SK-N-SH treated with all-trans-retinoic acid at 6 μM for 48 hours (cell line): Measurements from ENCODE around the gene SEMA6D.

Source experiments
- ATAC-seq: fragments of 200-7000 bp; cut with Tn5 transposase; 3 replicates; pipeline ENCODE4 v1.9.1; 2020; ENCODE audit warnings: mild to moderate bottlenecking, moderate library complexity
- ARNTL ChIP-seq: fragments of 450-650 bp; formaldehyde crosslinking; IDR thresholded peaks from 2 replicates; pipeline ENCODE4 v1.5.0; 2020; ENCODE audit warnings: low read depth, mild to moderate bottlenecking, moderate library complexity, borderline replicate concordance
- BACH2 ChIP-seq: fragments of 250-450 bp; sonication (Bioruptor Pico); IDR thresholded peaks from 2 replicates; pipeline ENCODE4 v1.9.0; 2021; ENCODE audit warnings: mild to moderate bottlenecking, borderline replicate concordance
- CSDC2 ChIP-seq: fragments of 250-450 bp; sonication (Bioruptor Pico); IDR thresholded peaks from 2 replicates; pipeline ENCODE4 v1.5.0; 2020; ENCODE audit warnings: mild to moderate bottlenecking, moderate library complexity
- ESRRG ChIP-seq: fragments of 250-450 bp; sonication (Bioruptor Pico); IDR thresholded peaks from 2 replicates; pipeline ENCODE4 v1.6.1; 2021; ENCODE audit warnings: mild to moderate bottlenecking
- GLIS3 ChIP-seq: fragments of 250-450 bp; sonication (Bioruptor Pico); IDR thresholded peaks from 2 replicates; pipeline ENCODE4 v1.5.0; 2020; ENCODE audit warnings: mild to moderate bottlenecking, moderate library complexity
- ISL1 ChIP-seq: fragments of 250-450 bp; sonication (Bioruptor Pico); IDR thresholded peaks from 2 replicates; pipeline ENCODE4 v2.1.2; 2022; ENCODE audit warnings: mild to moderate bottlenecking, moderate library complexity
- OSR1 ChIP-seq: fragments of 250-450 bp; sonication (Bioruptor Pico); IDR thresholded peaks from 2 replicates; pipeline ENCODE4 v1.8.0; 2022; ENCODE audit warnings: moderate library complexity, mild to moderate bottlenecking, inconsistent platforms
- PPARA ChIP-seq: fragments of 250-450 bp; sonication (Bioruptor Pico); IDR thresholded peaks from 2 replicates; pipeline ENCODE4 v1.5.0; 2020; ENCODE audit warnings: mild to moderate bottlenecking, borderline replicate concordance
- SNAI2 ChIP-seq: fragments of 250-450 bp; sonication (Bioruptor Pico); IDR thresholded peaks from 2 replicates; pipeline ENCODE4 v1.5.0; 2020; ENCODE audit warnings: mild to moderate bottlenecking, moderate library complexity
- TCF4 ChIP-seq: fragments of 250-450 bp; sonication (Bioruptor Pico); IDR thresholded peaks from 2 replicates; pipeline ENCODE4 v1.8.0; 2021; ENCODE audit warnings: mild to moderate bottlenecking, moderate library complexity, borderline replicate concordance
- ZC3H10 ChIP-seq: fragments of 250-450 bp; sonication (Bioruptor Pico); IDR thresholded peaks from 2 replicates; pipeline ENCODE4 v1.5.1; 2021; ENCODE audit warnings: mild to moderate bottlenecking, moderate library complexity
- ZFP3 ChIP-seq: fragments of 250-450 bp; sonication (Bioruptor Pico); IDR thresholded peaks from 2 replicates; pipeline ENCODE4 v1.5.0; 2020; ENCODE audit warnings: mild to moderate bottlenecking, moderate library complexity
- ZFP30 ChIP-seq: fragments of 450-650 bp; formaldehyde crosslinking; IDR thresholded peaks from 2 replicates; pipeline ENCODE4 v1.5.0; 2022; ENCODE audit warnings: mild to moderate bottlenecking, moderate library complexity
- ZNF565 ChIP-seq: fragments of 450-650 bp; formaldehyde crosslinking; conservative IDR thresholded peaks from 2 replicates; pipeline ENCODE4 v1.5.0; 2020; ENCODE audit warnings: low read depth, mild to moderate bottlenecking, moderate library complexity
- ZNF70 ChIP-seq: fragments of 450-650 bp; formaldehyde crosslinking; IDR thresholded peaks from 2 replicates; pipeline ENCODE4 v1.5.0; 2020; ENCODE audit warnings: mild to moderate bottlenecking, moderate library complexity
- ZNF8 ChIP-seq: fragments of 450-650 bp; formaldehyde crosslinking; IDR thresholded peaks from 2 replicates; pipeline ENCODE4 v1.5.0; 2020; ENCODE audit warnings: mild to moderate bottlenecking, moderate library complexity
- TF ChIP-seq, protein P1 (sequence below): fragments of 250-450 bp; sonication (Bioruptor Pico); IDR thresholded peaks from 2 replicates; pipeline ENCODE4 v1.8.0; 2020; ENCODE audit warnings: mild to moderate bottlenecking, moderate library complexity, borderline replicate concordance
- TF ChIP-seq, protein P2 (sequence below): fragments of 250-450 bp; sonication (Bioruptor Pico); IDR thresholded peaks from 2 replicates; pipeline ENCODE4 v1.5.1; 2021; ENCODE audit warnings: mild to moderate bottlenecking, moderate library complexity
- TF ChIP-seq, protein P3 (sequence below): fragments of 250-450 bp; sonication (Bioruptor Pico); IDR thresholded peaks from 2 replicates; pipeline ENCODE4 v1.5.1; 2020; ENCODE audit warnings: low read depth, mild to moderate bottlenecking, moderate library complexity
- TF ChIP-seq, protein P4 (sequence below): fragments of 250-450 bp; sonication (Bioruptor Pico); IDR thresholded peaks from 2 replicates; pipeline ENCODE4 v1.8.0; 2021; ENCODE audit warnings: low read depth, mild to moderate bottlenecking, moderate library complexity, borderline replicate concordance
- TF ChIP-seq, protein P5 (sequence below): fragments of 250-450 bp; sonication (Bioruptor Pico); IDR thresholded peaks from 2 replicates; pipeline ENCODE4 v1.5.0; 2020; ENCODE audit warnings: mild to moderate bottlenecking, moderate library complexity

SEMA6D gene

DNA sequence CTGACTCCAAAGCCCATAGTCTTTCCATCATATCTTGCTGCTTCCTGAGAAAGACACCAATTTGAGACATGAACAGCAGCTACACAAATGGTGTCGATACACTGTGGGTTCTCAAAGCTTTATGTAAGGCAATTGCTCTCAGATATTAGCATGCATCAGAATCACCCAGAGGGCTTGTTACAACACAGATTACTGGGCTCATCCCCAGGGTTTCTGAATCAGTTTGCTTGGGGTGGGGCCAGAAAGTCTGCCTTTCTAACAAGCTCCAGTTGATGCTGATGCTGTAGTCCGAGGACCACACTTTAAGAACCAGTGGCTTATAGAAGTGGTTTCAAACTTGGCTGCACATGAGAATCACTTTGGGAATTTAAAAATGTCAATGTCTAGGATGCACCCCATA, 86.5 kb downstream of the SEMA6D start:
- TF ChIP-seq ZNF8 (CRISPR knock-in tag): no peak
- TF ChIP-seq ZC3H10 (CRISPR knock-in tag): no peak
- TF ChIP-seq, protein P1, sequence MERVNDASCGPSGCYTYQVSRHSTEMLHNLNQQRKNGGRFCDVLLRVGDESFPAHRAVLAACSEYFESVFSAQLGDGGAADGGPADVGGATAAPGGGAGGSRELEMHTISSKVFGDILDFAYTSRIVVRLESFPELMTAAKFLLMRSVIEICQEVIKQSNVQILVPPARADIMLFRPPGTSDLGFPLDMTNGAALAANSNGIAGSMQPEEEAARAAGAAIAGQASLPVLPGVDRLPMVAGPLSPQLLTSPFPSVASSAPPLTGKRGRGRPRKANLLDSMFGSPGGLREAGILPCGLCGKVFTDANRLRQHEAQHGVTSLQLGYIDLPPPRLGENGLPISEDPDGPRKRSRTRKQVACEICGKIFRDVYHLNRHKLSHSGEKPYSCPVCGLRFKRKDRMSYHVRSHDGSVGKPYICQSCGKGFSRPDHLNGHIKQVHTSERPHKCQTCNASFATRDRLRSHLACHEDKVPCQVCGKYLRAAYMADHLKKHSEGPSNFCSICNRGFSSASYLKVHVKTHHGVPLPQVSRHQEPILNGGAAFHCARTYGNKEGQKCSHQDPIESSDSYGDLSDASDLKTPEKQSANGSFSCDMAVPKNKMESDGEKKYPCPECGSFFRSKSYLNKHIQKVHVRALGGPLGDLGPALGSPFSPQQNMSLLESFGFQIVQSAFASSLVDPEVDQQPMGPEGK (CRISPR knock-in tag): no peak
- no peak for TF ChIP-seq CSDC2
- no peak for TF ChIP-seq TCF4
- no peak for TF ChIP-seq ZNF565
- TF ChIP-seq, protein P2, sequence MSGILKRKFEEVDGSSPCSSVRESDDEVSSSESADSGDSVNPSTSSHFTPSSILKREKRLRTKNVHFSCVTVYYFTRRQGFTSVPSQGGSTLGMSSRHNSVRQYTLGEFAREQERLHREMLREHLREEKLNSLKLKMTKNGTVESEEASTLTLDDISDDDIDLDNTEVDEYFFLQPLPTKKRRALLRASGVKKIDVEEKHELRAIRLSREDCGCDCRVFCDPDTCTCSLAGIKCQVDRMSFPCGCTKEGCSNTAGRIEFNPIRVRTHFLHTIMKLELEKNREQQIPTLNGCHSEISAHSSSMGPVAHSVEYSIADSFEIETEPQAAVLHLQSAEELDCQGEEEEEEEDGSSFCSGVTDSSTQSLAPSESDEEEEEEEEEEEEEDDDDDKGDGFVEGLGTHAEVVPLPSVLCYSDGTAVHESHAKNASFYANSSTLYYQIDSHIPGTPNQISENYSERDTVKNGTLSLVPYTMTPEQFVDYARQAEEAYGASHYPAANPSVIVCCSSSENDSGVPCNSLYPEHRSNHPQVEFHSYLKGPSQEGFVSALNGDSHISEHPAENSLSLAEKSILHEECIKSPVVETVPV: no peak
- TF ChIP-seq ZNF70 (CRISPR knock-in tag): no peak
- no peak for TF ChIP-seq SNAI2 (CRISPR knock-in tag)
- TF ChIP-seq ISL1 (CRISPR knock-in tag): no peak
- no peak for TF ChIP-seq PPARA
- TF ChIP-seq ARNTL (CRISPR knock-in tag): no peak
- TF ChIP-seq, protein P3, sequence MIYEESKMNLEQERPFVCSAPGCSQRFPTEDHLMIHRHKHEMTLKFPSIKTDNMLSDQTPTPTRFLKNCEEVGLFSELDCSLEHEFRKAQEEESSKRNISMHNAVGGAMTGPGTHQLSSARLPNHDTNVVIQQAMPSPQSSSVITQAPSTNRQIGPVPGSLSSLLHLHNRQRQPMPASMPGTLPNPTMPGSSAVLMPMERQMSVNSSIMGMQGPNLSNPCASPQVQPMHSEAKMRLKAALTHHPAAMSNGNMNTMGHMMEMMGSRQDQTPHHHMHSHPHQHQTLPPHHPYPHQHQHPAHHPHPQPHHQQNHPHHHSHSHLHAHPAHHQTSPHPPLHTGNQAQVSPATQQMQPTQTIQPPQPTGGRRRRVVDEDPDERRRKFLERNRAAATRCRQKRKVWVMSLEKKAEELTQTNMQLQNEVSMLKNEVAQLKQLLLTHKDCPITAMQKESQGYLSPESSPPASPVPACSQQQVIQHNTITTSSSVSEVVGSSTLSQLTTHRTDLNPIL (CRISPR knock-in tag): no peak
- TF ChIP-seq BACH2 (CRISPR knock-in tag): no peak
- no peak for TF ChIP-seq ZFP30 (CRISPR knock-in tag)
- TF ChIP-seq ESRRG (CRISPR knock-in tag): no peak
- TF ChIP-seq GLIS3 (CRISPR knock-in tag): no peak
- no peak for ATAC-seq

DNA sequence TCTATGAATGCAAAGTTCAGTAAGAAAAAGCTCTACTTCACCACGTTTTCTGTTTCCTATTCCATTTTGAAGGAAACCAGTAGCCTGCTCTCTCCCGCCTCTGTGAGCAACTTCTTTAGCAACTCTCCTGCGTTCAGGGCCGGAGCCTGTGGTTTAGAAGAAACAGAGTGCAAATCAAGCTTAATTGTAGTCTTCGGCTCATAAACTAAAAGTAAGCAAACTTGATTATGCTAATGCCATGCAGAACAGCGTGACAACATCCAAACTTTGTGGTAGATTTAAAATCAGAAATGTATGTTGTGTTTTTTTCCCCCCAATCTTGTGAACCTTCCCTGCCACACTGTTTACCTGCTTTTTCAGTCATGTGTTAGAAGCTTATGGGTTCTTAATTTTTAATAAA, 87.4 kb downstream of the SEMA6D start:
- TF ChIP-seq ZC3H10 (CRISPR knock-in tag) (no peak), GLIS3 (CRISPR knock-in tag) (no peak), ZFP3 (CRISPR knock-in tag) (no peak), PPARA (no peak), ZNF565 (no peak), ARNTL (CRISPR knock-in tag) (no peak), CSDC2 (no peak), TCF4 (no peak), ESRRG (CRISPR knock-in tag) (no peak), OSR1 (no peak), ISL1 (CRISPR knock-in tag) (no peak), ZNF8 (CRISPR knock-in tag) (no peak), BACH2 (CRISPR knock-in tag) (no peak), ZNF70 (CRISPR knock-in tag) (no peak)
- TF ChIP-seq, protein P1 (CRISPR knock-in tag): no peak
- TF ChIP-seq, protein P4, sequence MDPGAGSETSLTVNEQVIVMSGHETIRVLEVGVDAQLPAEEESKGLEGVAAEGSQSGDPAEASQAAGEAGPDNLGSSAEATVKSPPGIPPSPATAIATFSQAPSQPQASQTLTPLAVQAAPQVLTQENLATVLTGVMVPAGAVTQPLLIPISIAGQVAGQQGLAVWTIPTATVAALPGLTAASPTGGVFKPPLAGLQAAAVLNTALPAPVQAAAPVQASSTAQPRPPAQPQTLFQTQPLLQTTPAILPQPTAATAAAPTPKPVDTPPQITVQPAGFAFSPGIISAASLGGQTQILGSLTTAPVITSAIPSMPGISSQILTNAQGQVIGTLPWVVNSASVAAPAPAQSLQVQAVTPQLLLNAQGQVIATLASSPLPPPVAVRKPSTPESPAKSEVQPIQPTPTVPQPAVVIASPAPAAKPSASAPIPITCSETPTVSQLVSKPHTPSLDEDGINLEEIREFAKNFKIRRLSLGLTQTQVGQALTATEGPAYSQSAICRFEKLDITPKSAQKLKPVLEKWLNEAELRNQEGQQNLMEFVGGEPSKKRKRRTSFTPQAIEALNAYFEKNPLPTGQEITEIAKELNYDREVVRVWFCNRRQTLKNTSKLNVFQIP (CRISPR knock-in tag): no peak
- TF ChIP-seq, protein P5, sequence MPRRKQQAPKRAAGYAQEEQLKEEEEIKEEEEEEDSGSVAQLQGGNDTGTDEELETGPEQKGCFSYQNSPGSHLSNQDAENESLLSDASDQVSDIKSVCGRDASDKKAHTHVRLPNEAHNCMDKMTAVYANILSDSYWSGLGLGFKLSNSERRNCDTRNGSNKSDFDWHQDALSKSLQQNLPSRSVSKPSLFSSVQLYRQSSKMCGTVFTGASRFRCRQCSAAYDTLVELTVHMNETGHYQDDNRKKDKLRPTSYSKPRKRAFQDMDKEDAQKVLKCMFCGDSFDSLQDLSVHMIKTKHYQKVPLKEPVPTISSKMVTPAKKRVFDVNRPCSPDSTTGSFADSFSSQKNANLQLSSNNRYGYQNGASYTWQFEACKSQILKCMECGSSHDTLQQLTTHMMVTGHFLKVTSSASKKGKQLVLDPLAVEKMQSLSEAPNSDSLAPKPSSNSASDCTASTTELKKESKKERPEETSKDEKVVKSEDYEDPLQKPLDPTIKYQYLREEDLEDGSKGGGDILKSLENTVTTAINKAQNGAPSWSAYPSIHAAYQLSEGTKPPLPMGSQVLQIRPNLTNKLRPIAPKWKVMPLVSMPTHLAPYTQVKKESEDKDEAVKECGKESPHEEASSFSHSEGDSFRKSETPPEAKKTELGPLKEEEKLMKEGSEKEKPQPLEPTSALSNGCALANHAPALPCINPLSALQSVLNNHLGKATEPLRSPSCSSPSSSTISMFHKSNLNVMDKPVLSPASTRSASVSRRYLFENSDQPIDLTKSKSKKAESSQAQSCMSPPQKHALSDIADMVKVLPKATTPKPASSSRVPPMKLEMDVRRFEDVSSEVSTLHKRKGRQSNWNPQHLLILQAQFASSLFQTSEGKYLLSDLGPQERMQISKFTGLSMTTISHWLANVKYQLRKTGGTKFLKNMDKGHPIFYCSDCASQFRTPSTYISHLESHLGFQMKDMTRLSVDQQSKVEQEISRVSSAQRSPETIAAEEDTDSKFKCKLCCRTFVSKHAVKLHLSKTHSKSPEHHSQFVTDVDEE (CRISPR knock-in tag): no peak
- no peak for ATAC-seq
